Neural progenitor cell (in vitro differentiated cells): Measurements from ENCODE around the gene EXOSC10.

Experiments used
- CTCF ChIP-seq: fragments of 200-600 bp; sonication (generic); IDR thresholded peaks from 2 replicates; pipeline ENCODE4 v1.5.1; 2017; ENCODE audit warnings: antibody characterized with exemption, mild to moderate bottlenecking
- EZH2 ChIP-seq: fragments of 200-600 bp; sonication (generic); IDR thresholded peaks from 2 replicates; pipeline ENCODE4 v1.6.1; 2017; ENCODE audit warnings: antibody characterized with exemption, mild to moderate bottlenecking, moderate library complexity
- EZH2phosphoT487 ChIP-seq: fragments of 200-600 bp; sonication (generic); IDR thresholded peaks from 2 replicates; pipeline ENCODE4 v1.6.1; 2017; ENCODE audit warnings: antibody characterized with exemption

- TF ChIP-seq CTCF (no peak), EZH2 (no peak), EZH2phosphoT487 (no peak)
Measured at GRCh38 chr1:11044849-11045427, 54.7 kb downstream of the EXOSC10 start.
